HL-60 (cell line): Measurements from ENCODE around the gene IKBKE.

Experiments
- DNase-seq, 2 experiments: peaks; one replicate each; pipeline ENCODE4 v3.0.0-alpha.2; 2010 to 2020; ENCODE audit warnings: low read depth in 1 of 2, low spot score in 1 of 2
- H3K27ac ChIP-seq: fragments of 250-450 bp; sonication (Bioruptor Pico); replicated peaks from 2 replicates; pipeline ENCODE4 v1.5.1; 2020; ENCODE audit warnings: mild to moderate bottlenecking, moderate library complexity
- H3K27me3 ChIP-seq: fragments of 250-450 bp; sonication (Bioruptor Pico); 2 replicates; pipeline ENCODE4 v1.5.1; 2021; ENCODE audit warnings: mild to moderate bottlenecking, moderate library complexity; ENCODE audit not compliant: insufficient read depth, poor library complexity, severe bottlenecking
- H3K4me3 ChIP-seq: replicated peaks from 2 replicates; pipeline ENCODE4 v1.5.1; 2011; ENCODE audit warnings: mild to moderate bottlenecking, control low read depth, low read length; ENCODE audit not compliant: insufficient read depth
- CTCF ChIP-seq: IDR thresholded peaks from one replicate; pipeline ENCODE4 v1.5.1; 2011; ENCODE audit warnings: low read length, control low read depth, inconsistent platforms; ENCODE audit not compliant: insufficient read depth
- GABPA ChIP-seq: IDR thresholded peaks from 2 replicates; pipeline ENCODE4 v1.6.1; 2012; ENCODE audit warnings: low read depth
- POLR2AphosphoS5 ChIP-seq: IDR thresholded peaks from 2 replicates; pipeline ENCODE4 v1.6.1; 2012; ENCODE audit warnings: low read depth
- REST ChIP-seq: IDR thresholded peaks from 2 replicates; pipeline ENCODE4 v1.6.1; 2012; ENCODE audit warnings: low read depth; ENCODE audit not compliant: insufficient replicate concordance
- SPI1 ChIP-seq: IDR thresholded peaks from 2 replicates; pipeline ENCODE4 v1.6.1; 2012; ENCODE audit warnings: low read depth, mild to moderate bottlenecking, borderline replicate concordance

IKBKE gene

GRCh38 chr1:206466840-206467649 lies 3.2 kb upstream of the IKBKE start:
- H3K27me3 ChIP-seq, result no peaks in the 10 kb centered on the region
- DNase-seq, result no peak
- TF ChIP-seq CTCF (no peak), GABPA (no peak), REST (no peak), SPI1 (no peak), POLR2AphosphoS5 (no peak)
- no peak overlapping the region for H3K4me3 ChIP-seq
- peak overlapping the region; percentile 20 for H3K27ac ChIP-seq

GRCh38 chr1:206467915-206468314 lies 2.4 kb upstream of the IKBKE start:
- TF ChIP-seq REST (no peak), POLR2AphosphoS5 (peak; percentile 94), CTCF (no peak), SPI1 (peak; percentile 95), GABPA (peak; percentile 86)
- H3K4me3 ChIP-seq, result no peak overlapping the region
- peak; percentile 89 to 98 for DNase-seq
- no peaks in the 10 kb centered on the region for H3K27me3 ChIP-seq
- peak overlapping the region; percentile 75 for H3K27ac ChIP-seq

GRCh38 chr1:206468571-206468970 lies 1.7 kb upstream of the IKBKE start:
- no peaks in the 10 kb centered on the region for H3K27me3 ChIP-seq
- H3K27ac ChIP-seq, result peak overlapping the region; percentile 75
- no peak overlapping the region for H3K4me3 ChIP-seq
- TF ChIP-seq REST (no peak), SPI1 (no peak), POLR2AphosphoS5 (no peak), GABPA (no peak), CTCF (peak; percentile 16)
- DNase-seq, result peak in 1 of 2 experiments; percentile 43
